GM23338 (cell line): Measurements from ENCODE around the gene LMBR1. TPM values are rescaled to one million over a fixed set of nuclear protein-coding genes. Genes with fewer than 3 reads are reported as not detected.
"Not testable (repeated sequence)": the region's sequence is repeated elsewhere in the genome, so short reads cannot be mapped to it uniquely, and the experiment has no call there.

ENCODE experiments used
- ATAC-seq: fragments of 200-7000 bp; cut with Tn5 transposase; 3 replicates; pipeline ENCODE4 v1.9.1; 2020
- DNase-seq: peaks from one replicate; pipeline ENCODE4 v3.0.0-alpha.2; 2015; ENCODE audit warnings: low spot score
- H2AFZ ChIP-seq: fragments of 200-600 bp; sonication (generic); 2 replicates; pipeline ENCODE4 v1.8.0; 2016; ENCODE audit warnings: antibody characterized with exemption, mild to moderate bottlenecking, moderate library complexity
- H3F3A ChIP-seq: fragments of 200-600 bp; sonication (generic); replicated peaks from 2 replicates; pipeline ENCODE4 v1.8.0; 2017; ENCODE audit warnings: antibody characterized with exemption, mixed run types, low read depth
- H3K27ac ChIP-seq: fragments of 200-600 bp; sonication (generic); 2 replicates; pipeline ENCODE4 v1.6.1; 2016; ENCODE audit warnings: low read depth
- H3K27me3 ChIP-seq: fragments of 200-600 bp; sonication (generic); 2 replicates; pipeline ENCODE4 v1.8.0; 2016; ENCODE audit warnings: mild to moderate bottlenecking, mixed run types, moderate library complexity; ENCODE audit not compliant: insufficient read depth
- H3K36me3 ChIP-seq: fragments of 200-600 bp; sonication (generic); 2 replicates; pipeline ENCODE4 v1.8.0; 2016; ENCODE audit warnings: mild to moderate bottlenecking; ENCODE audit not compliant: insufficient read depth
- H3K4me1 ChIP-seq: fragments of 200-600 bp; sonication (generic); 2 replicates; pipeline ENCODE4 v1.8.0; 2016; ENCODE audit warnings: mild to moderate bottlenecking, moderate library complexity; ENCODE audit not compliant: insufficient read depth
- H3K4me2 ChIP-seq: fragments of 200-600 bp; sonication (generic); 2 replicates; pipeline ENCODE4 v1.7.1; 2017; ENCODE audit warnings: mixed run types
- H3K4me3 ChIP-seq: fragments of 200-600 bp; sonication (generic); 2 replicates; pipeline ENCODE4 v1.6.1; 2016; ENCODE audit warnings: mixed run types
- H3K79me2 ChIP-seq: fragments of 200-600 bp; sonication (generic); replicated peaks from 2 replicates; pipeline ENCODE4 v1.8.0; 2017; ENCODE audit warnings: mild to moderate bottlenecking; ENCODE audit not compliant: insufficient read depth
- H3K9me2 ChIP-seq: fragments of 200-600 bp; sonication (generic); 2 replicates; pipeline ENCODE4 v1.8.0; 2017; ENCODE audit not compliant: insufficient read depth
- H4K20me1 ChIP-seq: fragments of 200-600 bp; sonication (generic); replicated peaks from 2 replicates; pipeline ENCODE4 v1.8.0; 2017; ENCODE audit warnings: mild to moderate bottlenecking; ENCODE audit not compliant: insufficient read depth
- H3K27ac Mint-ChIP-seq: 2 replicates; pipeline ENCODE4 v1.8.0; 2020; ENCODE audit warnings: inconsistent platforms, mild to moderate bottlenecking, moderate library complexity, mixed read lengths
- H3K27me3 Mint-ChIP-seq: 3 replicates; pipeline ENCODE4 v1.8.0; 2022; ENCODE audit warnings: low read depth, mild to moderate bottlenecking, moderate library complexity, mixed read lengths, inconsistent platforms; ENCODE audit not compliant: insufficient read depth, poor library complexity
- H3K36me3 Mint-ChIP-seq: 3 replicates; pipeline ENCODE4 v1.8.0; 2021; ENCODE audit warnings: low read depth, mild to moderate bottlenecking, inconsistent platforms, moderate library complexity, mixed read lengths
- H3K4me1 Mint-ChIP-seq: 3 replicates; pipeline ENCODE4 v1.8.0; 2020; ENCODE audit warnings: mild to moderate bottlenecking, inconsistent platforms, mixed read lengths
- H3K4me3 Mint-ChIP-seq: 3 replicates; pipeline ENCODE4 v1.8.0; 2021; ENCODE audit warnings: moderate library complexity, mild to moderate bottlenecking, inconsistent platforms, mixed read lengths
- H3K9me3 Mint-ChIP-seq: 3 replicates; pipeline ENCODE4 v1.8.0; 2020; ENCODE audit warnings: moderate library complexity, mild to moderate bottlenecking, inconsistent platforms, mixed read lengths
- CREB1 ChIP-seq: fragments of 250-450 bp; sonication (Bioruptor Pico); IDR thresholded peaks from 2 replicates; pipeline ENCODE4 v1.5.0; 2020; ENCODE audit warnings: low read depth, mild to moderate bottlenecking, moderate library complexity
- EZH2phosphoT487 ChIP-seq: fragments of 200-600 bp; sonication (generic); IDR thresholded peaks from one replicate; pipeline ENCODE4 v1.8.1; 2018; ENCODE audit warnings: antibody characterized with exemption; ENCODE audit not compliant: unreplicated experiment
- NANOG ChIP-seq: IDR thresholded peaks from 2 replicates; pipeline ENCODE4 v1.6.1; 2016; ENCODE audit warnings: antibody characterized with exemption, borderline replicate concordance
- REST ChIP-seq: IDR thresholded peaks from one replicate; pipeline ENCODE4 v1.6.1; 2018; ENCODE audit warnings: antibody characterized with exemption; ENCODE audit not compliant: unreplicated experiment
- ZNF462 ChIP-seq: fragments of 250-450 bp; sonication (Bioruptor Pico); IDR thresholded peaks from 2 replicates; pipeline ENCODE4 v1.5.0; 2020; ENCODE audit warnings: mild to moderate bottlenecking, moderate library complexity
- polyA plus RNA-seq: library from polyadenylated mRNA; unstranded; fragments of >200 nt; fragmentation: Nextera tagmentation; extraction: Ambion mirVana; gene quantifications from 2 replicates; pipeline ENCODE4 v1.2.1, GENCODE V29; 2016
- total RNA-seq: library from RNA; depleted of rRNA; stranded (reverse); fragments of >200 nt; shearing (Covaris generic); gene quantifications from 2 replicates; pipeline ENCODE4 v1.2.3, GENCODE V29; 2014

Gene LMBR1
- total and polyA plus RNA-seq, 2 experiments from 2014 or later: 21.8 to 90.1 TPM

- TF ChIP-seq REST (no peak), CREB1 (no peak), ZNF462 (CRISPR knock-in tag) (no peak), NANOG (no peak), EZH2phosphoT487 (no peak)
These were observed 47.6 kb upstream of the LMBR1 start (continued) for GRCh38 chr7:156940421-156941122.

- H3K9me2 ChIP-seq, H4K20me1 ChIP-seq, H3K27ac Mint-ChIP-seq, H3F3A ChIP-seq, H3K4me2 ChIP-seq, H3K27ac ChIP-seq, H3K4me3 ChIP-seq, H3K36me3 ChIP-seq, H2AFZ ChIP-seq, H3K4me1 ChIP-seq, H3K27me3 ChIP-seq, ATAC-seq, H3K79me2 ChIP-seq, H3K27me3 Mint-ChIP-seq, H3K4me3 Mint-ChIP-seq, DNase-seq, H3K4me1 Mint-ChIP-seq: not testable (repeated sequence)
- peaks cover 16% of the 10 kb centered on the region for H3K9me3 Mint-ChIP-seq
- peaks cover 10% of the 10 kb centered on the region for H3K36me3 Mint-ChIP-seq
These were observed 43.8 kb upstream of the LMBR1 start for GRCh38 chr7:156936766-156937165.
